Spinal cord (tissue), 10 donors: ENCODE results near the gene GPRC5B. TPM values are rescaled to one million over a fixed set of nuclear protein-coding genes. Genes with fewer than 3 reads are reported as not detected.
A peak's percentile ranks its signal among the peaks of the same experiment; 100 is the strongest.

ENCODE experiments used
- DNase-seq, 6 donors: peaks; one replicate each; pipeline versions ENCODE4 v3.0.0 to v3.0.0-alpha.2; 2013 to 2015; ENCODE audit warnings: low spot score in 6 of 6, low read depth in 4 of 6
- H3K27ac ChIP-seq: one replicate; pipeline ENCODE4 v1.5.1; 2013; ENCODE audit warnings: low read depth, low read length, control low read depth
- H3K27me3 ChIP-seq: one replicate; pipeline ENCODE4 v1.6.1; 2013; ENCODE audit warnings: low read length; ENCODE audit not compliant: control insufficient read depth, insufficient read depth
- H3K36me3 ChIP-seq: one replicate; pipeline ENCODE4 v1.6.1; 2013; ENCODE audit warnings: low read length; ENCODE audit not compliant: control insufficient read depth, insufficient read depth
- H3K4me1 ChIP-seq: one replicate; pipeline ENCODE4 v1.6.1; 2013; ENCODE audit warnings: low read length; ENCODE audit not compliant: control insufficient read depth, insufficient read depth
- H3K4me3 ChIP-seq: one replicate; pipeline ENCODE4 v1.5.1; 2013; ENCODE audit warnings: low read depth, low read length, control low read depth
- H3K9me3 ChIP-seq: one replicate; pipeline ENCODE4 v1.6.1; 2013; ENCODE audit warnings: low read length; ENCODE audit not compliant: control insufficient read depth, insufficient read depth
- WGBS: methylation state at CpG from one replicate; pipeline ENCODE4 v1.1.5; 2013; ENCODE audit warnings: missing lambda C conversion rate; ENCODE audit not compliant: insufficient coverage; 5-methylcytosine and 5-hydroxymethylcytosine counted together
- polyA plus RNA-seq, 2 donors: library from polyadenylated mRNA; unstranded; fragments of 120-200 nt; gene quantifications; one replicate each; pipeline ENCODE4 v1.2.1, GENCODE V29; 2013; ENCODE audit not compliant: insufficient read length in 2 of 2
- total RNA-seq, 2 donors: library from RNA; depleted of rRNA in 1 of 2; stranded (reverse); fragments of 120-200 nt in 1 of 2; fragments of >200 nt in 1 of 2; gene quantifications; one replicate each; pipeline versions ENCODE4 v1.2.3 to v1.2.4, GENCODE V29; 2013 to 2014
- donor health status: healthy.

Gene GPRC5B
- total and polyA plus RNA-seq, 4 donors: 72.8 to 146 (median 128) TPM

- peak in 1 of 6 donors; percentile 53 for DNase-seq
- whole genome bisulfite sequencing: 0% methylated on average over 17 of the region's 24 CpGs
These were observed 622 bp downstream of the GPRC5B start for GRCh38 chr16:19883966-19884485.

GRCh38 chr16:19883296-19883965 is 1.2 kb downstream of the GPRC5B start:
- Histone ChIP-seq H3K9me3 (no peaks in the 10 kb centered on the region), H3K36me3 (peaks cover 10% of the 10 kb centered on the region), H3K27me3 (no peaks in the 10 kb centered on the region), H3K4me1 (peaks cover 66% of the 10 kb centered on the region), H3K4me3 (peak overlapping the region; percentile 58), H3K27ac (peak overlapping the region; percentile 93)
- under 1% methylated on average over 31 of the region's 35 CpGs for WGBS
- DNase-seq: peak in 3 of 6 donors; percentile 81 to 98 (median 93)

More at GRCh38 chr16:19883966-19884485, 622 bp downstream of the GPRC5B start:
- Histone ChIP-seq H3K27me3 (no peaks in the 10 kb centered on the region), H3K27ac (peak overlapping the region; percentile 93), H3K4me1 (peaks cover 60% of the 10 kb centered on the region), H3K4me3 (peak overlapping the region; percentile 58), H3K36me3 (peaks cover 10% of the 10 kb centered on the region), H3K9me3 (no peaks in the 10 kb centered on the region)

GRCh38 chr16:19882646-19883045 is 2.0 kb downstream of the GPRC5B start:
- peak in 2 of 6 donors; percentile 55 to 67 for DNase-seq
- Histone ChIP-seq H3K27me3 (no peaks in the 10 kb centered on the region), H3K4me1 (peaks cover 72% of the 10 kb centered on the region), H3K36me3 (peaks cover 10% of the 10 kb centered on the region), H3K9me3 (no peaks in the 10 kb centered on the region), H3K4me3 (peak overlapping the region; percentile 58), H3K27ac (peak overlapping the region; percentile 93)
- WGBS: 22% methylated on average over 2 of the region's 3 CpGs

- Histone ChIP-seq H3K9me3 (no peaks in the 10 kb centered on the region), H3K27me3 (no peaks in the 10 kb centered on the region), H3K27ac (peak overlapping the region; percentile 93), H3K36me3 (peaks cover 10% of the 10 kb centered on the region), H3K4me3 (peak overlapping the region; percentile 58), H3K4me1 (peaks cover 72% of the 10 kb centered on the region)
- DNase-seq: peak in 3 of 6 donors; percentile 64 to 92 (median 90)
- WGBS: 10% methylated on average over 9 of the region's 9 CpGs
These were observed 2.5 kb downstream of the GPRC5B start for GRCh38 chr16:19882186-19882585.

GRCh38 chr16:19881783-19882182 is 2.9 kb downstream of the GPRC5B start:
- Histone ChIP-seq H3K4me1 (peaks cover 75% of the 10 kb centered on the region), H3K36me3 (peaks cover 10% of the 10 kb centered on the region), H3K9me3 (no peaks in the 10 kb centered on the region), H3K27me3 (no peaks in the 10 kb centered on the region), H3K4me3 (peak overlapping the region; percentile 58), H3K27ac (peak overlapping the region; percentile 93)
- DNase-seq: no peak
- 38% methylated on average over 6 of the region's 6 CpGs for WGBS

DNA sequence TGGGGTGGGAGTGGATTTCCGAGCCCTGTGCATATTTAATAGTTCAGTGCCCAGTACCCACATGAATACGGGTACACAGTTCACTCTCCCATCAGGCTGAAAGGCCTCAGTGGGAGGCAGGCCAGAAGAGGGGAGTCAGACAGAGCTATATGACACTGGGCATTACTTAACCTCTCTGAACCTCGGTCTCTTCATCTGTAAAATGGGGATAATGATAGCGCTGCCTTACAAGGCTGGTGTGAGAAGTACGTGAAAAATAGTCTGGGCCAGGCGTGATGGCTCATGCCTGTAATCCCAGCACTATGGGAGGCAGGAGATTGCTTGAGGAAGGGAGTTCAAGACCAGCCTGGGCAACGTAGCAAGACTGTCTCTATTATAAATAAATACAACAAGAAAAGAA is 3.6 kb downstream of the GPRC5B start:
- H3K27me3 ChIP-seq: no peaks in the 10 kb centered on the region
- DNase-seq: no peak
- H3K4me1 ChIP-seq: peaks cover 80% of the 10 kb centered on the region
- no peaks in the 10 kb centered on the region for H3K9me3 ChIP-seq
- no peak overlapping the region for H3K4me3 ChIP-seq
- 70% methylated on average over 2 of the region's 7 CpGs for WGBS
- H3K36me3 ChIP-seq: peaks cover 10% of the 10 kb centered on the region
- H3K27ac ChIP-seq: peak overlapping the region; percentile 64

DNA sequence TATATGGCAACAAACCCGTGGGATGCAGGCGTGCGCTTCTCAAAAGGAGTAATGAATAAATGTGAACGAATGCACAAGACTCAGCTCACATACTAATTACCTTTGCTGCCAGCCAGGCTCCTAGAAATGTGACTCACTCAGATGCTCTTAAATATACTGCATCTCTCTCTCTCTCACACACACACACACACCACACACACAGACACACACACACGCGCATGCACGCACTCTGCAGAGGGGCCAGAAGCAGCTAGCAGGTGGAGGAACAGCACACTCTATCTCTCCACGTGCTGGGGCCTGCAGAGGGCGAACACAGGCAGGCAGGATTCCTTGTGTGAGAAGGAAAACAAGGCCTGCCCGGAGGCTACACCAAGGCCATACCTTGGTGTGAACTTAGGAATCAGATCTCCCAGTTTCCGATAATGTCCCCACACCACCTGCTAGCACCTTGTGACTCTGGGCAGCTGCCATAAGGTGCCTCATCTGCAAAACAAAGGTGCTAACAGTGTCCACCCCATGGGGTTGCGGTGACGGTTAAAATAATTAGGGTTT is 5.3 kb downstream of the GPRC5B start:
- Histone ChIP-seq H3K27me3 (no peaks in the 10 kb centered on the region), H3K36me3 (peaks cover 10% of the 10 kb centered on the region), H3K9me3 (no peaks in the 10 kb centered on the region), H3K4me3 (no peak overlapping the region), H3K4me1 (peaks cover 81% of the 10 kb centered on the region), H3K27ac (peak overlapping the region; percentile 78)
- peak in 3 of 6 donors; percentile 46 to 94 (median 81) for DNase-seq
- WGBS: 6% methylated on average over 4 of the region's 13 CpGs

DNA sequence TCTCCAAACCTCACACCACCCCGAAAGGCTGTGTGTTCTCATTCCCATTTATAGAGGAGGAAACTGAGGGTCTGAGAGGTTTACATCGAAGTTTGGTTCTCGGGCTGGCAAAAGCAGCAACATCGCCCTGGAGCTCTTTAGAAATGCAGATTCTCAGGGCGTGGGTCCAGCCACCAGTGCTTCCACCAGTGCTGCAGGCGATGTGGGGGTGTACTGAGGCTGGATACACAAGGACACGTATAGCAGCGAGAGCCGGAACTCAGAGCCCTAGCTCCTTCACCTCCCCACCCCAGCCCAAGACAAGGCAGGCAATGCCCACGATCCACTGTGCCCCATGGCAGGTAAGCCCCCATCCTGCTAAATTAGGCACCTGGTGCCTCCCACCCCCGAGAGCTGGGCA is 5.9 kb downstream of the GPRC5B start:
- H3K4me3 ChIP-seq: no peak overlapping the region
- peaks cover 14% of the 10 kb centered on the region for H3K36me3 ChIP-seq
- DNase-seq: peak in 1 of 6 donors; percentile 60
- H3K9me3 ChIP-seq: no peaks in the 10 kb centered on the region
- no peaks in the 10 kb centered on the region for H3K27me3 ChIP-seq
- peaks cover 84% of the 10 kb centered on the region for H3K4me1 ChIP-seq
- 42% methylated on average over 4 of the region's 11 CpGs for WGBS
- H3K27ac ChIP-seq: peak overlapping the region; percentile 78

- Histone ChIP-seq H3K27ac (no peak overlapping the region), H3K4me3 (no peak overlapping the region), H3K36me3 (peaks cover 32% of the 10 kb centered on the region), H3K4me1 (peaks cover 64% of the 10 kb centered on the region), H3K27me3 (no peaks in the 10 kb centered on the region), H3K9me3 (no peaks in the 10 kb centered on the region)
- DNase-seq: peak in 2 of 6 donors; percentile 14 to 55
- 64% methylated on average over 10 of the region's 10 CpGs for WGBS
These were observed 8.1 kb downstream of the GPRC5B start for GRCh38 chr16:19876501-19877059.
